PC-3 (cell line): ENCODE measurements around the gene CC2D2A.

ENCODE experiments used
- EZH2 ChIP-seq: fragments of 300-600 bp; sonication (generic); IDR thresholded peaks from one replicate; pipeline ENCODE4 v1.6.1; 2017; ENCODE audit warnings: antibody characterized with exemption, mild to moderate bottlenecking, low read length; ENCODE audit not compliant: unreplicated experiment
- EZH2phosphoT487 ChIP-seq: fragments of 300-600 bp; sonication (generic); IDR thresholded peaks from 2 replicates; pipeline ENCODE4 v1.6.1; 2018; ENCODE audit warnings: mild to moderate bottlenecking, antibody characterized with exemption, low read length, borderline replicate concordance
- TF ChIP-seq, protein P1 (sequence below): fragments of 300-600 bp; sonication (generic); conservative IDR thresholded peaks from 2 replicates; pipeline ENCODE4 v1.5.1; 2017; ENCODE audit warnings: antibody characterized with exemption, low read depth, mild to moderate bottlenecking, low read length

DNA sequence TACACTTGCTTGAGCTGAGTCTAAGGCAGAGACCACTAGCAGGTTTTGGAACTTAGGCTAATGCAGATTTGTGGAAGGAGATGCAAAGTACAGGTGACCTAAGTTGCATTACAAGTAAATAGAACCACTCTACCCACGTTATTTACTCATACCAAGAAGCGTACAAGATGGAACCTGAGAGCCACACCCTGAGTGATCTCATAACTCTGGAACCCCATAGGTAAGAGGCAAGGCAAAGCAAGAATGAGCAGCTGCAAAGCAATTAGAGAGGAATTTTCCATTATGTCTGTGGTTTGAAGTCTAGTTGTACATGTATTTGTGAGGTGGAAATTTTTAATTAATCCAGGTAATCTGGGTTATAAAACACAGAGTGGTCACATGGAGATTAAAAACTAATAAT lies 55.4 kb downstream of the CC2D2A start:
- TF ChIP-seq, protein P1, sequence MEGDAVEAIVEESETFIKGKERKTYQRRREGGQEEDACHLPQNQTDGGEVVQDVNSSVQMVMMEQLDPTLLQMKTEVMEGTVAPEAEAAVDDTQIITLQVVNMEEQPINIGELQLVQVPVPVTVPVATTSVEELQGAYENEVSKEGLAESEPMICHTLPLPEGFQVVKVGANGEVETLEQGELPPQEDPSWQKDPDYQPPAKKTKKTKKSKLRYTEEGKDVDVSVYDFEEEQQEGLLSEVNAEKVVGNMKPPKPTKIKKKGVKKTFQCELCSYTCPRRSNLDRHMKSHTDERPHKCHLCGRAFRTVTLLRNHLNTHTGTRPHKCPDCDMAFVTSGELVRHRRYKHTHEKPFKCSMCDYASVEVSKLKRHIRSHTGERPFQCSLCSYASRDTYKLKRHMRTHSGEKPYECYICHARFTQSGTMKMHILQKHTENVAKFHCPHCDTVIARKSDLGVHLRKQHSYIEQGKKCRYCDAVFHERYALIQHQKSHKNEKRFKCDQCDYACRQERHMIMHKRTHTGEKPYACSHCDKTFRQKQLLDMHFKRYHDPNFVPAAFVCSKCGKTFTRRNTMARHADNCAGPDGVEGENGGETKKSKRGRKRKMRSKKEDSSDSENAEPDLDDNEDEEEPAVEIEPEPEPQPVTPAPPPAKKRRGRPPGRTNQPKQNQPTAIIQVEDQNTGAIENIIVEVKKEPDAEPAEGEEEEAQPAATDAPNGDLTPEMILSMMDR, result no peak
- TF ChIP-seq EZH2 (no peak), EZH2phosphoT487 (no peak)
